Measurements from ENCODE around the gene GNA14. TPM values are rescaled to one million over a fixed set of nuclear protein-coding genes. Genes with fewer than 3 reads are reported as not detected.

Gene GNA14
- total RNA-seq, 1 experiment from 2014 or later: 1.2 TPM

DNA sequence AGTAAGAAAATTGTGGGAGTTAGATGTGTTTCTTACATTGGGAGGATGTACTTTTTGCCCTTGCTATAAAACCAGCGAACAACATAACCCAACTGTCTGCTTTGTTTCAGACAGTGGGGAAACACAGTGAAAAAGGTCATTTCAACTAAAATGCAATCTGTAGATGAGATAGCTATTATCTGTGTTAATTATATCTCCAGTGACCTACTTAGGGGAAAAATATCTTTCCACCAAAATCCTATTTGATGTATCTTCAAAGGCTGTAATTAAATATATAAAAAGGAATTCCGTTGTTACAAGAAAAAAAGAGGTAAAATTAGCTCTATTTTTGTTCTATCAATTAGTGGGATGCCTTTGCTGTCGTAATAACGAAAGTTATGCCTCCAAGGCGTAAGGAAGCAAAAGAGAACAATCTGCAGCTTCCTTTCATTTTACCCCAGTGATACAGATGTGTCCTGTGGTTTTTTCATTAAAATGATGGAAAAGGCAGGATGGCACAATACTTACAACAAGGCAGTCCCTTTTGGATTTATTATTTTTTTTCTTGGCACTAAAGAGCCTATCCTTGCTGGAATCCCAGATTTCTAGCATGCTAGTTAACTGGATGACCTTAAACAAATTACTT is 100.9 kb downstream of the GNA14 start:
- Histone ChIP-seq H3K27me3 (ENCODE audit: low read length) (no peaks in the 10 kb centered on the region), H3K9me2 (replicated peaks; ENCODE audit: low read length) (no peaks in the 10 kb centered on the region), H3K27ac (ENCODE audit: low read length) (no peak overlapping the region), H3K9ac (ENCODE audit: low read length) (no peak overlapping the region), H3K4me1 (ENCODE audit: insufficient read depth, low read length) (no peaks in the 10 kb centered on the region), H4K20me1 (ENCODE audit: low read length) (no peaks in the 10 kb centered on the region), H3K4me2 (ENCODE audit: low read length) (no peak overlapping the region), H2AFZ (ENCODE audit: low read length) (no peak overlapping the region), H3F3A (ENCODE audit: low read length, unreplicated experiment) (no peaks in the 10 kb centered on the region), H3K4me3 (ENCODE audit: low read length) (no peak overlapping the region), H3K79me2 (ENCODE audit: low read length) (no peaks in the 10 kb centered on the region), H3K9me3 (ENCODE audit: low read length) (no peaks in the 10 kb centered on the region), H3K36me3 (ENCODE audit: low read depth, low read length) (no peaks in the 10 kb centered on the region)
- ChIA-PET POLR2A (ENCODE audit: unreplicated experiment) (no interaction called here), CTCF (no interaction called here)
- TF ChIP-seq EZH2phosphoT487 (IDR thresholded peaks at IDR 0.05; ENCODE audit: borderline replicate concordance, low read length) (no peak), EZH2 (IDR thresholded peaks at IDR 0.05; ENCODE audit: low read length, unreplicated experiment) (no peak)
- TF ChIP-seq, protein P1, sequence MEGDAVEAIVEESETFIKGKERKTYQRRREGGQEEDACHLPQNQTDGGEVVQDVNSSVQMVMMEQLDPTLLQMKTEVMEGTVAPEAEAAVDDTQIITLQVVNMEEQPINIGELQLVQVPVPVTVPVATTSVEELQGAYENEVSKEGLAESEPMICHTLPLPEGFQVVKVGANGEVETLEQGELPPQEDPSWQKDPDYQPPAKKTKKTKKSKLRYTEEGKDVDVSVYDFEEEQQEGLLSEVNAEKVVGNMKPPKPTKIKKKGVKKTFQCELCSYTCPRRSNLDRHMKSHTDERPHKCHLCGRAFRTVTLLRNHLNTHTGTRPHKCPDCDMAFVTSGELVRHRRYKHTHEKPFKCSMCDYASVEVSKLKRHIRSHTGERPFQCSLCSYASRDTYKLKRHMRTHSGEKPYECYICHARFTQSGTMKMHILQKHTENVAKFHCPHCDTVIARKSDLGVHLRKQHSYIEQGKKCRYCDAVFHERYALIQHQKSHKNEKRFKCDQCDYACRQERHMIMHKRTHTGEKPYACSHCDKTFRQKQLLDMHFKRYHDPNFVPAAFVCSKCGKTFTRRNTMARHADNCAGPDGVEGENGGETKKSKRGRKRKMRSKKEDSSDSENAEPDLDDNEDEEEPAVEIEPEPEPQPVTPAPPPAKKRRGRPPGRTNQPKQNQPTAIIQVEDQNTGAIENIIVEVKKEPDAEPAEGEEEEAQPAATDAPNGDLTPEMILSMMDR (conservative IDR thresholded peaks at IDR 0.05; ENCODE audit: low read depth, low read length): no peak
- no peak for DNase-seq
- BruUV-seq (replicated peaks): no TSS peak
- ATAC-seq: no peak
- intact Hi-C loops (cut with micrococcal nuclease): no loop called here

DNA sequence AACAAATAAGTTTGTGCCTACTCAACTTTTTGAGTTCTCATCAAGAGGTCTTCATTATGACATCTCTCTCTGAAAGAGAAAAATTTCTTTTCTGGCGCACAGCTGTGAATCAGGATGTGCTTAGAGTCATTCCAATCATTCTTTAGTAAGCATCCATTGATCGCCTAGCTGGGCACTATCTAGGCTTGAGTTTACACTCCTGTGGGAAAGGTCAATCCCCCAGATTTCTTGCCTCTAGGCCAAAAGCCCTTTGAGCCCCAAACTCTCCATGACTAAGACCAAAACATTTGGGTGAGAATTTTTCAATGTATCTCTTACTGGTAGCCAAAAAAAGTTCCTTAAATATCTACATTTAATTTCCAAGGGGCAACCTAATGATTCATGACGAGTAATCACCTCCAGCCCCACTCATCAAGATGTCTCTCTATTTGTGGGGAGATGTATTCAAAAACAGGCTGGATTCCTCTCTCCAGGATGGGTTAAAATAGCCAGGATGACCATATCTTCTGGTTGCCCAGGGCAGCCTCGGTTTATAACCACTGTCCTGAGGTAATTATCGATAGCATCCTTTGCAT is 101.7 kb downstream of the GNA14 start:
- no TSS peak for BruUV-seq (replicated peaks)
- ATAC-seq: no peak
- H3K27ac ChIP-seq (ENCODE audit: low read length): no peak overlapping the region

More for the DNA sequence above, 101.7 kb downstream of the GNA14 start:
- Histone ChIP-seq H4K20me1 (ENCODE audit: low read length) (no peaks in the 10 kb centered on the region), H3K27me3 (ENCODE audit: low read length) (no peaks in the 10 kb centered on the region), H3K9me3 (ENCODE audit: low read length) (0 out of 2 replicates have a peak, but pooled peaks cover 4% of the 10 kb centered on the region), H3K4me1 (ENCODE audit: insufficient read depth, low read length) (no peaks in the 10 kb centered on the region), H2AFZ (ENCODE audit: low read length) (no peak overlapping the region), H3F3A (ENCODE audit: low read length, unreplicated experiment) (no peaks in the 10 kb centered on the region), H3K4me2 (ENCODE audit: low read length) (no peak overlapping the region), H3K9ac (ENCODE audit: low read length) (no peak overlapping the region), H3K36me3 (ENCODE audit: low read depth, low read length) (no peaks in the 10 kb centered on the region), H3K4me3 (ENCODE audit: low read length) (no peak overlapping the region), H3K79me2 (ENCODE audit: low read length) (no peaks in the 10 kb centered on the region), H3K9me2 (replicated peaks; ENCODE audit: low read length) (no peaks in the 10 kb centered on the region)
- ChIA-PET CTCF (no interaction called here), POLR2A (ENCODE audit: unreplicated experiment) (no interaction called here)
- TF ChIP-seq EZH2 (IDR thresholded peaks at IDR 0.05; ENCODE audit: low read length, unreplicated experiment) (no peak), EZH2phosphoT487 (IDR thresholded peaks at IDR 0.05; ENCODE audit: borderline replicate concordance, low read length) (no peak)
- TF ChIP-seq, protein P1 (conservative IDR thresholded peaks at IDR 0.05; ENCODE audit: low read depth, low read length): no peak
- DNase-seq: no peak
- intact Hi-C loops (cut with micrococcal nuclease): no loop called here

All from PC-3 (cell line).